Renal pelvis (tissue), 4 donors: ENCODE measurements around the gene MTREX. TPM values are rescaled to one million over a fixed set of nuclear protein-coding genes. Genes with fewer than 3 reads are reported as not detected.
A peak's percentile ranks its signal among the peaks of the same experiment; 100 is the strongest.
"Not testable (repeated sequence)": the region's sequence is repeated elsewhere in the genome, so short reads cannot be mapped to it uniquely, and the experiment has no call there.

Experiments
- DNase-seq: peaks from one replicate; pipeline ENCODE4 v3.0.0-alpha.2; 2013
- polyA plus RNA-seq, 3 donors: library from polyadenylated mRNA; unstranded; fragments of 120-200 nt; gene quantifications; one replicate each; pipeline ENCODE4 v1.2.1, GENCODE V29; 2013; ENCODE audit not compliant: insufficient read length in 3 of 3

MTREX gene
- polyA plus RNA-seq, 3 donors: 81.8 to 105 (median 82.9) TPM

DNA sequence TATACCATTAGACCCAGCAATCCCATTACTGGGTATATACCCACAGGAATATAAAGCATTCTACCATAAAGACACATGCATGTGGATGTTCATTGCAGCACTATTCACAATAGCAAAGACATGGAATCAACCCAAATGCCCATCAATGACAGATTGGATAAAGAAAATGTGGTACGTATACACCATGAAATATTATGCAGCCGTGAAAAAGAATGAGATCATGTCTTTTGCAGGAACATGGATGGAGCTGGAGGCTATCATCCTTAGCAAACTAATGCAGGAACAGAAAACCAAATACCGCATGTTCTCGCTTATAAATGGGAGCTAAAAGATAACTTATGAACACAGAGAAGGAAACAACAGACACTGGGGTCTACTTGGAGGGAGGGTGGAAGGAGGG is 10.4 kb downstream of the MTREX start:
- not testable (repeated sequence) for DNase-seq

DNA sequence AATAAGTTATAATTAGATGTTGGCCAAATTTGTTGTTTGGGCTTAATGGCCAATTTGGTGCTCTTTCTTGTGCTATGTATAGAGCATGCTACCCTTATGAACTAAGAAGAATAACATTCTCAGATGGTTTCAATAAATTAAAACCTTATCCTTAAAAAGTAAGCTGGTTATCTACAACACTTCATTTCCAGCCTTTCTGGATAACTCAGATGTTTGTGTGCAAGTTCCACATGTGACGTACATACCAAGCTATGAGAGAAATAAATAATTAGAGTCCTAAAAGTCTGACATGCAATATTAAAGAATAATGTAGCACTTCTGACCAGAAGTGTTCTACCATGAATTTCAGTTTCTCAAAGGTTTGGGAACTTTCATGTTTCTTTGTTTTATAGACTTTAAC is 11.7 kb downstream of the MTREX start:
- no peak for DNase-seq

DNA sequence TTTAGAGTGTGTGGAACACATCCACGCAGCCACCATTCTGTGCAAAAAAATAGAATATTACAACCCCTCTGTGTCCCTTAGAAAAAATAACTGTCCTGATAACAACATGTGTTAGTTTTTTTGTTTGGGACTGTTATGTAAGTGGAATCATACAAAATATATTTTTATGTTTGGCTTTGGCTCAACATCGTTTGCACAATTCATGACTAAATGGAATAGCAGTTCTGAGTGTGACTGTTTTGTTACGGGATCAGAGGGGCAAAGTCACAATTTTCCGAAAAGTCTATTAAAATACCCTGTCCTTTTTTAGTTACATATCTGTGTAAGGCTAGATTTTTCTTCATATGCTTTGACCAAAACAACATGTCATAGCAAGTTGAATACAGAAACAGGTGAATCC is 12.8 kb downstream of the MTREX start:
- DNase-seq: no peak

DNA sequence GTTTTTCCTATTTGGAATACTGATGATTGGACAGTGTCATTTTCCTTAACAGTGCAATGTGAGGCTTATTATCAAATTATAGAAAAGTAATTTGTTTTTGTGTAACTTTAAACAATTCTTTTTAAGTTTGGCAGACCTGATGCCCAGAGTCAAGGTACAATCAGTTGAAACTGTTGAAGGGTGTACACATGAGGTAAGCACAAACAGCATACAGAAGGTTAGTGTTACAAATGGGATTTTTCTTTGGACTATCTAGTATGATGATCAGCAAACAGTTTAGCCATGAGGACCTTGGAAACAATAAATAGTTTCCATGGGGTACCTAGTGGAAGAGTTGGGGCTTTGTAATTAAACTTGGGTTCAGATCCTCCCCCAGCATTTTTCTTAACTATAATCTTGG is 16.2 kb downstream of the MTREX start:
- DNase-seq: no peak

DNA sequence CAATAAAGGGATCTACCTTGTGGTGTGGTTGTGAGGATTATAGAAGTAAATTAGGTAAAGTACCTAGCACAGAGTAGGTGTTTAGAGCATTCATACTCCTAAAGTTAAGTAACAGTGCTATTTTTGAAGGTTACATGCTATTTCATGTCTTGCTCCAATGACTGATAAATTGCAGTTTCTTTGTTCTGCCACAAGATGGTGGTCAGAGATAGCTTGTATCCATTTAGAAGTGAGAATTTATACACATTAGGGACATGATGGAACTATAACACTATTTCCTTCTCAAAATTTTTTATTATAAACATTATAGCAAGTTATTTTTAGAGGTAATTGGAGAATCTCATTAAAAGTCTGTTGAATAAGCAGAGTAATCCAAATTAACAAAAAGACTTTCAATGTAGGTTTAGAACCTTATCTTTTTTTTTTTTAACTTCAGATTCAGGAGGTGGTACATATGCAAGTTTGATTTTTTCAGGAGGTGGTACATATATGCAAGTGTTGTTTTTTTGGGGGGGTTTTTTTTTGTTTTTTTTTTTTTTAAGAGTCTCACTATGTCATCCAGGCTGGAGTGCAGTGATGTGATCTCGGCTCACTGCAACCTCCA is 17.1 kb downstream of the MTREX start:
- no peak for DNase-seq

DNA sequence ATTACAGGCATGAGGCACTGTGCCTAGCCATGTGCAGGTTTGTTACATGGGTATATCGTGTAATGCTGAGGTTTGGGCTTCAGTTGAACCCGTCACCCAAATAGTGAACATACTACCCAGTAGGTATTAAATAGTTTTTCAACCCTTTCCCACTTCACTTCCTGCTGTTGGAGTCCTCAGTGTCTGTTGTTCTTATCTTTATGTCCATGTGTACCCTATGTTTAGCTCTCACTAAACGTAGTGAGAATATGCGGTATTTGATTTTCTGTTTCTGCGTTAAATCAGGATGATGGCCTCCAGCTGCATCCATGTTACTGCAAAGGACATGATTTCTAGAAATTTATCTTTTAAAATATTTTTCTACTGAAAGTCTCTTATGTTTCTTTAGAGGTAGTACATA is 17.8 kb downstream of the MTREX start:
- no peak for DNase-seq

DNA sequence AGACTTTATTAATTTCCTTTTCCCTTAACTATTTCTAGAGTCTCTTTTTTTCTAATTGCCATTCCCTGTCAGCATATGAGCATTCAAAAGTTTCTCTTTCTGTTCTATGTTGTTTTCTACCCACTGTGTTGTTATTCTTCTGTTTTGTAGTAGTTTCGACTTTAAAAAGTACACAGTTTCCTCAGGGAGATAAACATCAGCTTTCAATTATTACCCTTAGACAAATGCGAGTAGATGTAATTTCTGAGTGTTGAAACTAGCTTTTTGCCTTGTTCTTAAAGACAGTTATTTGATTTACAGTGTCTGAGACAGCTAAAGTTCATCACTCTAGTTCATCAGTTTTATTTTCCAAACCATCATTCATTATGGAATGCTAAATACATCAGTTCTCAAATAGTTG is 19.5 kb downstream of the MTREX start:
- no peak for DNase-seq

DNA sequence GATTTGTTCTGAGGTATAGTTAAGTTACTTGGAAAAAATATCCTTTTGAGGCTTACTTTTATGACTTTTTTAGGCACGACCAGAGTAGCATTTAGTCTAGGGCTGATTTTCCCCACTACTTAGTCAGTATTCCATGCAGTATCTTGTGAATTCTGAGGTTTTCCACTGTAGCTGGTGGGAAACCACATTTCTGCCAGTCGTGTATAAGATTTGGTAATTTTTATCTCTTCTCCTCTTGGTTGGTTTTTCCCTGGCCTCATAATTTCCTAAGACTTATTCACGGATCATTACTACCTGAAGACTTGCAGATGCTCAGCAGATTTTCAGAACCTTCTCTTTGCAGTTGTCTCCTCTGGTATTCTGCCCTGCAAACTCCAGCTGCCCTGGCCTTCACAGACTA is 23.5 kb downstream of the MTREX start:
- DNase-seq: no peak

DNA sequence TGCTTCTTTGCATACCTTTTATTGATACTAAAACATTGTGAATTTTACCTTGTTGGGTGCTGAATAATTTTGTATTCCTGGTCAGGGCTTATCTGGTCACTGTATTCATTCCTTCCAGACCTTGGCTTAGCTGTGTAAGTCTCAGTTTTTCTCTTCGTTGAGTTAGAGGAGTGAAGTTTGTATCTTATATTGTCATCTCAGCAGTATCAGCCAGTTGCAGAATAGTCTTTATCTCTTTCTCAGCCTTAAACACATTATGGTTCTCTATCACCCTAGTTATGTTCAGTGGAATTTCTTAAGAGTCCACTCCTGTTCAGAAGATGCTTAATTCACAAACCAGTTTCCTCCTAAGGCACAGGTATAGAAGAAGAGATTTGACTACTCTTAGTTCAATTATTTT is 25.2 kb downstream of the MTREX start:
- no peak for DNase-seq

DNA sequence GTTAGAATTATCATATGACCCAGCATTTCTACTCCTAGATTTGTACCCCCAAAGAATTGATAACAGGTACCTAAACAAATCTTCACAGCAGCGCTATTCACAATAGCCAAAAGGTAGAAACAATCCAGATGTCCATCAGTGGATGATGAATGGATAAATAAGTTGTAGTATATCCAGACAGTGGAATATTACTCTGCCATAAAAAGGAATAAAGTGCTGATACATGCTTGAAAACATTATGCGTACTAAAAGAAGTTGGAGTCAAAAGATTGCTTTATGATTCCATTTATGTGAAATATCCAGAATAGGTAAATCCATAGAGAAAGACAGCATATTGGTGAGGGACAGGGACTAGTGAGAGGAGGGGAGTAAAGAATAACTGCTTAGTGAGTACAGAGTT is 26.0 kb downstream of the MTREX start:
- DNase-seq: no peak

DNA sequence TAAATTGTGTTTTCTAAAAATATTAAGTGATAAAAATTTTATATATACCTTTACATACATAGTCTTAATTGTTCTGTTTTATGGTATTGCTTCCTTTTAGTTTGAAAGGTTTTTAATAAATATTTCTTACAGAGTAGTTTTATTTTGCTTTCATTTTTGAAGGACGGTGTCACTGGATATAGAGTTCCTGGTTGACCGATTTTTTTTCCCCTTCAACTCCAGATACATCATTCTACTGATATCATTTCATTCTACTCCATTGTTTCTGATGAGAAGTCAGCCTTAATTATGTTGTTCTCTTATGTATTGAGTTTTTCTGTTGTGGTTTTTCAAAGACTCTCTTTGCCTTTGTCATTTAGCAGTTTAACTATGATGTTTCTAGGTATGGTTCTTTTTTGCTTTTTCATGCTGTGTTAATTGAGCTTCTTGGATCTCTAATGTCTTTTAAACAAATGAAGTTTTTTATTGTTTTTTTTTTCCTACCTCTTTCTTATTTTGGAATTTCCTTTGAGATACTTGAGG is 30.4 kb downstream of the MTREX start:
- DNase-seq: no peak

DNA sequence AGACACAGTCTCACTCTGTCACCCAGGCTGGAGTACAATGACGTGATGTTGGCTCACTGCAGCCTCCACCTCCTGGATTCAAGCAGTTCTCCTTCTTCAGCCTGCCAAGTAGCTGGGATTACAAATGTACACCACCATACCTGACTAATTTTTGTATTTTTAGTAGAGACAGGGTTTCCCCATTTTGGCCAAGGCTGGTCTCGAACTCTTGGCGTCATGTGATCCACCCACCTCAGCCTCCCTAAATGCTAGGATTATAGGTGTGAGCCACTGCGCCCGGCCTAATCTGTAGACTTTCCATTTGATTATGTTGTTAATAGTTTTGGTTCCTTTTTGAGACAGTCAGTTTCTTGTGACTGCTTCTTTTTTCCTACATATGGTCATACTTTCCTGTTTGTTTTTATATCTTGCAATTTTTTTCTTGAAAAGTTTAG is 31.0 kb downstream of the MTREX start:
- DNase-seq: no peak

DNA sequence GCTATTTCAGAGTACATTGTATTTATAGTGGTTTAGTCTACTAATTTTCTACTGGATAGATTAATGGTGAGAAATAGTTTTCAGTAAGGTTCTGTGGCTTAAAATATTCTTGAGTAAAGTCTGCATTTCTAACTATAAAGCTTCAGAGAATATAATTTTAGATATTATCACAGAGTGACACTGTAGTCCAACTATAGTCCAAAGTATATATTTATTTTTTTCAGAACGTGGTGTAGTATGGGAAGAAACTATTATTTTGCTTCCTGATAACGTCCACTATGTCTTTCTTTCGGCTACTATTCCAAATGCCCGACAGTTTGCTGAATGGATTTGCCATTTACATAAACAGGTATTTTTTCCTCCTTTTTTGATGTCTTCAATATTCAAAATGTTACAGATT is 35.3 kb downstream of the MTREX start:
- no peak for DNase-seq

DNA sequence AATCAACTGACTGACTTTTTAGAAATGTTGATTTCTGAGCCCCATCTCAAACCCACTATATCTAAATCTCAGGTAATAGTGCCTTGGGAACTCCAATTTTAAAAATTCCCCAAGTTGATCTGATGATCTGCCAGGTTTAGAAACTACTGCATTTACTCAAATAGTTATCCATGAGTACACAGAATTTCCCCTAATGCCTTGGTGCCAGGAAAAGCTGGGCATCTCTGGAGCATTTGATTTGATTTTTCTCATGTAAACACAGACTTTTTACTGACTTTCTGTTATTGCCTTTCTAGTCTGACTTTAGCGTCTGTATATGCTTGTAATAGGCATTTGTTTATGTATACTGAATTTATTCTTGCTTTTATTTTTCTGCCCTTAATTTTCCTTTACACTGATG is 35.8 kb downstream of the MTREX start:
- no peak for DNase-seq

DNA sequence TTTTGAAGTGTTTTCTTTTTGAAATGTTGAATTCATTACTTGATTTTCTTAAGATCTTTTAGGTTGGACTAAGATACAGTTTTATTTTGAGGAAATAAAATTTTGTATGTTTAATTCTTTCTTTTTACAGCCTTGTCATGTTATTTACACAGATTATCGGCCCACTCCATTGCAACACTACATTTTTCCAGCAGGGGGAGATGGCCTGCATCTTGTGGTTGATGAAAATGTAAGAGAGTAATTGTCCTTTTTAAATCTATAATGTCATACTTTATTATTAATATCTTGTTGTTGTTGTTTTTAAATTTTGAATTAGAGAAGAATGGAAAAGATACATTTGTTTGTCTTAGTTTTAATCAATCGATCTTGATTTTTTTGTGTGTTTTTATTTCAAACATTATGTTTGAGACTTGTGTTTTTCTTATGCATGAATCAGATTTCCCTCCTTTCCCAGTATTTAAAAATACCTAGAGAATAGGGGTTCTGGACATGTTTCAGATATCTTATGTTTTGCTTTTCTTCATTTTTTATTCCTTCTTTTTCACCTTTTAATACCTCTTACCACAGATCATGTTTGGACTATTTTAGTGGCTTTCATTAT is 36.7 kb downstream of the MTREX start:
- DNase-seq: peak; percentile 39

DNA sequence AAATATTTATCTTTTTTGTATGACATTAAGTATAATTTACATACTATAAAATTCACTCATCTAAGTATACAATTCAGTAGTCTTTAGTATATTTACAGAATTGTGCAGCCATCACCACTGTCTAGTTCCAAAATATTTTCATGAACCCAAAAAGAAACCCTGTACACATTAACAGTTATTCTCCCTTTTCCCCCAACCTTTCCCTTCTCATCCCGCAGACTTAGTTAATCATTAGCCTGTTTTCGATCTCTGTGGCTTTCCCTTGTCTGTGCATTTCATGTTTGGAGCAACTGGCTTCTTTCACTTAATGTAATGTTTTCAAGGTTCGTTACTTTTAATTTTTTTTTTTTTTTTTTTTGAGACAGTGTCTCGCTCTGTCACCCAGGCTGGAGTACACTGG is 37.5 kb downstream of the MTREX start:
- DNase-seq: peak; percentile 12

DNA sequence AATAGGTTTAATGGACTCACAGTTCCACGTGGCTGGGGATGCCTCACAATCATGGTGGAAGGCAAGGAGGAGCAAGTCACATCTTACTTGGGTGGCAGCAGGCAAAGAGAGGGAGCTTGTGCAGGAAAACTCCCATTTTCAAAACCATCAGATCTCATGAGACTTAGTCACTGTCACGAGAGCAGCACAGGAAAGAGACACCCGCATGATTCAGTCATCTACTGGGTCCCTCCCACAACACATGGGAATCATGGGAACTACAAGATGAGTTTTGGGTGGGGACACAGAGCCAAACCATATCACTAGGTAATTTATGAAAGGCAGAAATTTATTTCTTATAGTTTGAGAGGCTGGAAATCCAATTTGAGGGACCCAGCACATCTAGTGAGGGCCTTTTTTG is 40.0 kb downstream of the MTREX start:
- DNase-seq: no peak

DNA sequence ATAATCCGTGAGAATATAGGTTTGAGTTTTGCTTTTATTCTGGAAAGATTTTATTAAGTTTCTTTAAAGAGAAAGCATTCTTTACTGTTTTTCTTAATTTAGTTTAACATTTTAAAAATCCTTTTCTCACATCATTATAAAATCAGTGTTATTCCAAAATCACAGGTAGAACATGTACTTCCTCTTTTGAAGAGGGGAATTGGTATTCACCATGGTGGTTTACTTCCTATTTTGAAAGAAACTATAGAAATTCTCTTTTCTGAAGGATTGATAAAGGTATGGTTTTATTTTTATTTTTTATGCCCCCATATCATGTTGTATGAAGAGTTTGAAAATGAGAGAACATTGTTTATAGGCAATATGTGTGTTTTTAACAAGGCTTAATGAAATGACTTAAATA is 43.0 kb downstream of the MTREX start:
- DNase-seq: no peak

DNA sequence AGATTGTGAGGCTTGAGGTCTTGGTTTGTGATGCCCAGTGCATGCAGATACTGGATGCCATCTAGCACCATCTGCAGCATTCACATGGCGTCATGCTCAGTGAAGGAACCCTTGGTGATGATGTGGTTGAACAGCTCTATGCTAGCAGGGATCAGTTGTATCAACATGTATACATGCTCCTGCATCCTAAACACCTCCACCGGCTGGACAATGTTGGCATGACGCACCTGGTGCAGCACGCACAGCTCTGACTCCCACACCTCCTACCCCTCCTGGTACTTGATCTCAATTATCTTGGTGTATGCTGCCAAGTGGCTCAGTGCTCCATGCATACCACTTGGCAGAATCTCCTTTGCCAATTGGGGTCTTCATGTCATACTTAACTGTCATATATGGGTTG is 49.1 kb downstream of the MTREX start:
- no peak for DNase-seq

DNA sequence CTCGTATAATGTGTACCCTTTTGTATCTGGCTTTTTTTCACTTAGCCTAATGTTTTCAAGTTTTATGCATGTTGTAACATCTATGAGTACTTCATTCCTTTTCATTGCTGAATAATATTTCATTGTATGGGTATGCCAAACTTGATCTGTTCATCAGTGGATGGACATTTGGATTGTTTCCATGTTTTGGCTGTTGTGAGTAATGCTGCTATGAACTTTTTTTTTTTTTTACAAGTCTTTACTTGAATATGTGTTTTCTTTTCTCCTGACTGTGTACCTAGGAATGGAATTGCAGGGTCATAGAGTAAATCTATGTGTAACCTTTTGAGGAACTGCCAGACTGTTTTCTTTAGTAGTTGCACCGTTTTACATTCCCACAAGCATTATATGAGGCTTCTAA is 52.4 kb downstream of the MTREX start:
- DNase-seq: no peak

DNA sequence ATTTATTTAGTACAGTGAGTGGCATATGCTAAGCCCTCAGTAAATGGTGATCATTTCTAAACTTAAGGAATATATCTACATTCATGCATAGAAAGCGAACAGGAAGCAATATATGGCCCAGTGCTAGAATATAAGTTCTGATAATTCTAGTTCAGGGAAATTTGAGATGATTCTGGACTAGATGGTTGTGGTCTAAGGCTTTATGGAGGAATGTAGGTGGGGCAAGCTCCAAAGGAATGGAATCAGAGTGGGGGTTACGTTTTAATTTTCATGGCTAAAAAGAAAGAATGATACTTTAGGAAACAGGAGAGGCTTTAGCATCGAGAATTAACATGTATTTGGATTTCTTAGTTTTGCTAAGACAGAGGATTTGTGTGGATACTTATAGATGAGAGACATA is 56.1 kb downstream of the MTREX start:
- no peak for DNase-seq

DNA sequence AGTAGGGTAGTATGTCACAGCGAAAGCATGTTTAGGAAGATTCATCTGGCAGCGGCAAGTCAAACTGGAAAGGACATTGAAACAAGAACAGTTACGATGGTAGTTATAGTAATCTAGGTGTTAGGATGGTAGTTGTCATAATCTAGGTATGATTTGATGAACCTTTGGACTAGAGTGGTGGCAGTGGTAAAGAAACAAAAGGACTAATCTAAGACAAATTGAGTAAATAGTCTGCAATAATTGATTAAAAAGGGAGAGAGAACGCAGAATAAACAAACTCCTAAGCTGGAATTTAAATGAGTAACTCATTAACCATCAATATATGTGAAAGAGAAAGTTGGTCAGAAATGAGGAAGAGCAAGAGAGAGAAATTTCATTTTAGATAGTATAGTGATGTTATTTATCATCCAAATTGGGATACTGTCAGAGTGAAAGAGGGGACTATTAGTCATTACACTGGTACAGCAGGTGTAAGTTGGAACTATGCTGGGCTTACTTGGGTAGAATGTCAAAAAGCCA is 56.8 kb downstream of the MTREX start:
- no peak for DNase-seq

DNA sequence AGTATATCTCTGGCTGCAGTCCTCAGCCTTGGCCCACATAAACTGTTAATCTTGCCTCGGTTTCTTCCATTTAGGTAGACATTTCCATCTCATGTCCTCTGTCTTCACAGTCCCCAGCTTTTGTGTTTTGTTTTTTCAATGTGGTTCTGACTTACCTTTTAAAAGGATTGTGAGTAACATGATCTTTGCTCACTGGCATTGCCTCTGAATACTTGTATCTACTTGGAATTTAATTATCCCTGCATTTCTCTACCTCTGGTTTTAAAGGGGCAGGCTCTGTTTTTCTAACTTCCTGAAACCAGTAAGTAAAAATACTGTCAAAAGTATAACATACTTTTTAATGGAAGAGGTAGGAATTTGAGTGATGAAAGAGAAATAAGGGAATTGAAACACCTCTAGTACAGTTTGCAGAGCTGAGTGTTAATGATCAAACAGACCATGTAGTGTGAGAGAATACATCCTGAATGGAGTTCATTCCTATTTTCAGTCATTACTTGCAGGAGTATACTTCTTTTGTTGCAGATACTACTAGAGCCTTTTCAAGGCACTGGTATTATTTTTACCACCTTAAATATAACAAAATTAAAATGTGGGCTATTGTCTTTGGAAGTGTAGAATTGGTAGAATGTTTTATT is 62.6 kb downstream of the MTREX start:
- peak; percentile 2 for DNase-seq
